GM19467 (cell line): ENCODE results near the gene UQCR10.

Source experiments
- ATAC-seq: cut with Tn5 transposase; IDR thresholded peaks from one replicate; pipeline ENCODE4 v1.9.1; 2021; ENCODE audit warnings: mild to moderate bottlenecking, moderate library complexity; ENCODE audit not compliant: unreplicated experiment

Gene UQCR10

GRCh38 chr22:29795663-29796062 is 28.5 kb downstream of the UQCR10 start:
- no peak for ATAC-seq

- no peak for ATAC-seq
These were observed 30.2 kb downstream of the UQCR10 start for GRCh38 chr22:29797351-29797750.

GRCh38 chr22:29798318-29798717 is 31.1 kb downstream of the UQCR10 start:
- no peak for ATAC-seq

- ATAC-seq: no peak
These were observed 31.6 kb downstream of the UQCR10 start for GRCh38 chr22:29798801-29799200.

GRCh38 chr22:29799217-29799680 is 32.1 kb downstream of the UQCR10 start:
- ATAC-seq: no peak

- no peak for ATAC-seq
These were observed 34.0 kb downstream of the UQCR10 start for GRCh38 chr22:29801153-29801552.

- no peak for ATAC-seq
These were observed 34.6 kb downstream of the UQCR10 start for GRCh38 chr22:29801796-29802195.

GRCh38 chr22:29803190-29803589 is 36.0 kb downstream of the UQCR10 start:
- ATAC-seq: no peak

GRCh38 chr22:29804985-29805384 is 37.8 kb downstream of the UQCR10 start:
- ATAC-seq: no peak

GRCh38 chr22:29806196-29806595 is 39.0 kb downstream of the UQCR10 start:
- no peak for ATAC-seq

GRCh38 chr22:29810216-29810615 is 43.0 kb downstream of the UQCR10 start:
- no peak for ATAC-seq

- ATAC-seq: no peak
These were observed 44.2 kb downstream of the UQCR10 start for GRCh38 chr22:29811377-29811776.

- ATAC-seq: no peak
These were observed 46.0 kb downstream of the UQCR10 start for GRCh38 chr22:29813126-29813525.

GRCh38 chr22:29813563-29813962 is 46.4 kb downstream of the UQCR10 start:
- no peak for ATAC-seq

GRCh38 chr22:29814003-29814402 is 46.8 kb downstream of the UQCR10 start:
- no peak for ATAC-seq

GRCh38 chr22:29815580-29815979 is 48.4 kb downstream of the UQCR10 start:
- no peak for ATAC-seq

GRCh38 chr22:29816128-29816527 is 49.0 kb downstream of the UQCR10 start:
- no peak for ATAC-seq

GRCh38 chr22:29816539-29816938 is 49.4 kb downstream of the UQCR10 start:
- no peak for ATAC-seq

- no peak for ATAC-seq
These were observed 49.8 kb downstream of the UQCR10 start for GRCh38 chr22:29816980-29817379.

GRCh38 chr22:29817724-29818123 is 50.6 kb downstream of the UQCR10 start:
- ATAC-seq: no peak

- no peak for ATAC-seq
These were observed 52.3 kb downstream of the UQCR10 start for GRCh38 chr22:29819501-29819900.
